SK-N-SH (cell line): ENCODE measurements around the gene CDS1. TPM values are rescaled to one million over a fixed set of nuclear protein-coding genes. Genes with fewer than 3 reads are reported as not detected.

Experiments
- CTCF ChIA-PET: fragments of 300-600, 350-600 bp; formaldehyde crosslinking; extraction: SDS; loops from one replicate; lab custom pipeline; 2021; lab: Yijun Ruan, JAX
- POLR2A ChIA-PET: fragments of 350-600 bp; sonication (Branson Sonifier 250); formaldehyde crosslinking; extraction: SDS; loops from one replicate; lab custom pipeline; 2020; ENCODE audit warnings: antibody characterized with exemption, inconsistent platforms; lab: Yijun Ruan, JAX
- DNase-seq: peaks from one replicate; pipeline ENCODE4 v3.0.0; 2012
- H2AFZ ChIP-seq: fragments of 200-600 bp; sonication (generic); 2 replicates; pipeline ENCODE4 v1.8.1; 2016; ENCODE audit warnings: antibody characterized with exemption, mild to moderate bottlenecking, low read depth
- H3F3A ChIP-seq: fragments of 200-600 bp; sonication (generic); replicated peaks from 2 replicates; pipeline ENCODE3; 2016; ENCODE audit warnings: antibody characterized with exemption, mild to moderate bottlenecking; ENCODE audit not compliant: insufficient read depth
- H3K27ac ChIP-seq, 2 experiments: fragments of 200-500 bp in 1 of 2; fragments of 200-600 bp in 1 of 2; sonication (Bioruptor generic) in 1 of 2; sonication (generic), shearing (Covaris generic) in 1 of 2; 2 replicates each; pipeline versions ENCODE4 v1.5.1 to v1.6.1; 2014 to 2016; ENCODE audit warnings: low read depth in 2 of 2, inconsistent platforms in 1 of 2, low read length in 1 of 2, mild to moderate bottlenecking in 1 of 2, mixed read lengths in 1 of 2
- H3K27me3 ChIP-seq: fragments of 200-600 bp; sonication (generic), shearing (Covaris generic); 2 replicates; pipeline ENCODE4 v1.6.1; 2016; ENCODE audit warnings: mixed run types; ENCODE audit not compliant: insufficient read depth
- H3K36me3 ChIP-seq, 2 experiments: fragments of 200-500 bp in 1 of 2; fragments of 200-600 bp in 1 of 2; sonication (Bioruptor generic) in 1 of 2; sonication (generic) in 1 of 2; replicated peaks in 1 of 2; 2 replicates each; pipeline versions ENCODE3 to v1.5.1; 2014 to 2016; ENCODE audit warnings: low read length in 1 of 2, mild to moderate bottlenecking in 1 of 2; ENCODE audit not compliant: insufficient read depth in 2 of 2, control insufficient read depth in 1 of 2
- H3K4me1 ChIP-seq, 2 experiments: fragments of 200-500 bp in 1 of 2; fragments of 200-600 bp in 1 of 2; sonication (Bioruptor generic) in 1 of 2; sonication (generic), shearing (Covaris generic) in 1 of 2; 2 replicates each; pipeline versions ENCODE4 v1.5.1 to v1.6.1; 2014 to 2016; ENCODE audit warnings: low read depth in 1 of 2, low read length in 1 of 2, mixed run types in 1 of 2; ENCODE audit not compliant: insufficient read depth in 2 of 2, control insufficient read depth in 1 of 2
- H3K4me2 ChIP-seq: fragments of 200-600 bp; sonication (generic), shearing (Covaris generic); 2 replicates; pipeline ENCODE4 v1.6.1; 2017; ENCODE audit warnings: mixed run types
- H3K4me3 ChIP-seq, 2 experiments: fragments of 200-500 bp in 1 of 2; fragments of 200-600 bp in 1 of 2; sonication (Bioruptor generic) in 1 of 2; sonication (generic), shearing (Covaris generic) in 1 of 2; 2 replicates each; pipeline versions ENCODE4 v1.5.1 to v1.8.1; 2014 to 2016; ENCODE audit warnings: low read depth in 2 of 2, inconsistent platforms in 1 of 2, low read length in 1 of 2, mild to moderate bottlenecking in 1 of 2, mixed read lengths in 1 of 2, moderate library complexity in 1 of 2
- H3K79me2 ChIP-seq: fragments of 200-600 bp; sonication (generic); 2 replicates; pipeline ENCODE4 v1.8.1; 2017; ENCODE audit warnings: mild to moderate bottlenecking; ENCODE audit not compliant: insufficient read depth
- H3K9ac ChIP-seq: fragments of 200-600 bp; sonication (generic); 2 replicates; pipeline ENCODE4 v1.6.1; 2017; ENCODE audit warnings: mixed run types
- H3K9me2 ChIP-seq: fragments of 200-600 bp; sonication (generic); 2 replicates; pipeline ENCODE4 v1.6.1; 2017; ENCODE audit warnings: mixed run types
- H3K9me3 ChIP-seq: fragments of 200-600 bp; sonication (generic); 2 replicates; pipeline ENCODE4 v1.6.1; 2017; ENCODE audit warnings: mixed run types, mild to moderate bottlenecking, moderate library complexity
- H4K20me1 ChIP-seq: fragments of 200-600 bp; sonication (generic); 2 replicates; pipeline ENCODE4 v1.6.1; 2017; ENCODE audit warnings: mild to moderate bottlenecking, mixed run types; ENCODE audit not compliant: insufficient read depth
- EP300 ChIP-seq, 2 experiments: IDR thresholded peaks; 2 replicates each; pipeline versions ENCODE4 v1.4.0 to v1.6.1; 2012; ENCODE audit warnings: borderline replicate concordance in 1 of 2, low read depth in 1 of 2, low read length in 1 of 2
- EZH2phosphoT487 ChIP-seq: fragments of 200-600 bp; sonication (generic); IDR thresholded peaks from 2 replicates; pipeline ENCODE4 v1.6.1; 2017; ENCODE audit warnings: low read depth, mixed run types, mild to moderate bottlenecking, antibody characterized with exemption, moderate library complexity, borderline replicate concordance
- FOSL2 ChIP-seq: IDR thresholded peaks from 2 replicates; pipeline ENCODE4 v1.4.0; 2012; ENCODE audit warnings: low read depth, mild to moderate bottlenecking, moderate library complexity, borderline replicate concordance
- FOXJ3 ChIP-seq: sonication (generic); formaldehyde crosslinking; IDR thresholded peaks from 2 replicates; pipeline ENCODE4 v1.5.1; 2020; ENCODE audit warnings: mild to moderate bottlenecking, missing genetic modification reagents
- GATA2 ChIP-seq: sonication (generic); formaldehyde crosslinking; IDR thresholded peaks from 2 replicates; pipeline ENCODE4 v1.5.0; 2020; ENCODE audit warnings: mild to moderate bottlenecking, missing genetic modification reagents
- IRF3 ChIP-seq: fragments of 150-350 bp; IDR thresholded peaks from 2 replicates; pipeline ENCODE4 v1.6.1; 2016; ENCODE audit warnings: mild to moderate bottlenecking, low read depth, low read length
- MEF2A ChIP-seq: IDR thresholded peaks from 2 replicates; pipeline ENCODE4 v1.4.0; 2012; ENCODE audit warnings: low read depth, borderline replicate concordance
- POLR2AphosphoS5 ChIP-seq: IDR thresholded peaks from 2 replicates; pipeline ENCODE4 v1.6.1; 2012; ENCODE audit warnings: low read depth, low read length
- RAD21 ChIP-seq: IDR thresholded peaks from 2 replicates; pipeline ENCODE4 v1.6.1; 2012; ENCODE audit warnings: mild to moderate bottlenecking, low read length
- RFX5 ChIP-seq: IDR thresholded peaks from 2 replicates; pipeline ENCODE4 v1.6.1; 2012; ENCODE audit warnings: mild to moderate bottlenecking, improper control_type of control experiment, low read length
- RXRA ChIP-seq: IDR thresholded peaks from 2 replicates; pipeline ENCODE4 v1.4.0; 2012; ENCODE audit warnings: low read depth, mild to moderate bottlenecking, borderline replicate concordance
- SMC3 ChIP-seq: IDR thresholded peaks from 2 replicates; pipeline ENCODE4 v1.6.1; 2012; ENCODE audit warnings: low read depth, low read length, improper control_type of control experiment
- TAF1 ChIP-seq: IDR thresholded peaks from 2 replicates; pipeline ENCODE4 v1.6.1; 2012; ENCODE audit warnings: low read depth, mild to moderate bottlenecking, low read length, moderate library complexity, borderline replicate concordance
- TCF12 ChIP-seq: IDR thresholded peaks from 2 replicates; pipeline ENCODE4 v1.4.0; 2012
- TEAD4 ChIP-seq: IDR thresholded peaks from 2 replicates; pipeline ENCODE4 v1.4.0; 2012; ENCODE audit warnings: mild to moderate bottlenecking, borderline replicate concordance; ENCODE audit not compliant: insufficient read depth
- USF1 ChIP-seq: IDR thresholded peaks from 2 replicates; pipeline ENCODE4 v1.4.0; 2012; ENCODE audit warnings: low read depth, borderline replicate concordance
- USF2 ChIP-seq: fragments of 150-350 bp; IDR thresholded peaks from 2 replicates; pipeline ENCODE4 v1.6.1; 2017; ENCODE audit warnings: antibody characterized with exemption, low read length, low read depth, borderline replicate concordance
- WGBS: methylation state at CpG from one replicate; pipeline ENCODE4 v1.1.6; 2017; ENCODE audit warnings: low lambda C conversion rate; 5-methylcytosine and 5-hydroxymethylcytosine counted together
- polyA plus RNA-seq, 3 experiments: library from polyadenylated mRNA; depleted of rRNA; stranded (reverse); fragments of >200 nt; gene quantifications; 2 replicates each; pipeline ENCODE4 v1.2.3, GENCODE V29; 2012

The CDS1 gene
- polyA plus RNA-seq, 1 of the 3 experiments (the other 2 are of a cell fraction) = 0.02 TPM

GRCh38 chr4:84689197-84689596 lies 106.3 kb downstream of the CDS1 start:
- Histone ChIP-seq H3K4me3 (no peak overlapping the region), H3K27ac (no peak overlapping the region), H3K27me3 (no peaks in the 10 kb centered on the region), H3K79me2 (no peaks in the 10 kb centered on the region), H3K4me2 (no peak overlapping the region), H3F3A (peaks cover 30% of the 10 kb centered on the region), H3K4me1 (peaks cover 0 to 31% of the 10 kb centered on the region in 2 experiments; a peak in 3 of 4 replicates), H3K36me3 (peaks cover 55 to 63% of the 10 kb centered on the region in 2 experiments), H2AFZ (no peak overlapping the region), H3K9me3 (no peaks in the 10 kb centered on the region), H3K9me2 (no peaks in the 10 kb centered on the region), H3K9ac (no peak overlapping the region), H4K20me1 (peaks cover 3% of the 10 kb centered on the region; the same call in 1 of the 2 replicates)
- TF ChIP-seq TEAD4 = no peak
- no peak for TF ChIP-seq POLR2AphosphoS5
- TF ChIP-seq USF1 = no peak
- no peak for TF ChIP-seq MEF2A
- TF ChIP-seq EZH2phosphoT487 = no peak
- TF ChIP-seq TAF1 = no peak
- no peak for TF ChIP-seq TCF12
- no peak for TF ChIP-seq USF2
- no peak for TF ChIP-seq RFX5
- no peak for TF ChIP-seq EP300 (IDR thresholded peaks at IDR 0.05; ENCODE audit: borderline replicate concordance in 1 of 2, low read depth in 1 of 2, low read length in 1 of 2)
- no peak for TF ChIP-seq SMC3
- no peak for TF ChIP-seq FOSL2
- ChIA-PET CTCF (no interaction called here), POLR2A (no interaction called here)
- DNase-seq = no peak

- Histone ChIP-seq H3K27me3 (no peaks in the 10 kb centered on the region), H3K4me2 (peak overlapping the region; percentile 78), H3K9me2 (no peaks in the 10 kb centered on the region), H2AFZ (no peak overlapping the region), H3K36me3 (peaks cover 52 to 66% of the 10 kb centered on the region in 2 experiments), H3K9me3 (no peaks in the 10 kb centered on the region), H3K4me1 (peaks cover 0 to 31% of the 10 kb centered on the region in 2 experiments; a peak in 3 of 4 replicates), H3K4me3 (peak overlapping the region in 1 of 2 experiments; percentile 25; a peak in 1 of 4 replicates), H3F3A (peaks cover 30% of the 10 kb centered on the region), H4K20me1 (peaks cover 3% of the 10 kb centered on the region; the same call in 1 of the 2 replicates), H3K9ac (no peak overlapping the region; the same call in 1 of the 2 replicates), H3K27ac (peak overlapping the region; percentile 6 to 80; a peak in 3 of 4 replicates), H3K79me2 (no peaks in the 10 kb centered on the region)
- ChIA-PET POLR2A (no interaction called here), CTCF (no interaction called here)
- 94% methylated on average over 7 of the region's 7 CpGs for WGBS
- DNase-seq = no peak
- TF ChIP-seq FOSL2 = no peak
- TF ChIP-seq USF2 = no peak
- TF ChIP-seq FOXJ3 (CRISPR knock-in tag) = no peak
- TF ChIP-seq RAD21 = no peak
- no peak for TF ChIP-seq IRF3
- TF ChIP-seq RXRA = no peak
- TF ChIP-seq GATA2 = no peak
Observed at GRCh38 chr4:84690481-84690880, 107.6 kb downstream of the CDS1 start.
